Measurements from ENCODE around the gene TRAPPC12.
A peak's percentile ranks its signal among the peaks of the same experiment; 100 is the strongest.

The TRAPPC12 gene

DNA sequence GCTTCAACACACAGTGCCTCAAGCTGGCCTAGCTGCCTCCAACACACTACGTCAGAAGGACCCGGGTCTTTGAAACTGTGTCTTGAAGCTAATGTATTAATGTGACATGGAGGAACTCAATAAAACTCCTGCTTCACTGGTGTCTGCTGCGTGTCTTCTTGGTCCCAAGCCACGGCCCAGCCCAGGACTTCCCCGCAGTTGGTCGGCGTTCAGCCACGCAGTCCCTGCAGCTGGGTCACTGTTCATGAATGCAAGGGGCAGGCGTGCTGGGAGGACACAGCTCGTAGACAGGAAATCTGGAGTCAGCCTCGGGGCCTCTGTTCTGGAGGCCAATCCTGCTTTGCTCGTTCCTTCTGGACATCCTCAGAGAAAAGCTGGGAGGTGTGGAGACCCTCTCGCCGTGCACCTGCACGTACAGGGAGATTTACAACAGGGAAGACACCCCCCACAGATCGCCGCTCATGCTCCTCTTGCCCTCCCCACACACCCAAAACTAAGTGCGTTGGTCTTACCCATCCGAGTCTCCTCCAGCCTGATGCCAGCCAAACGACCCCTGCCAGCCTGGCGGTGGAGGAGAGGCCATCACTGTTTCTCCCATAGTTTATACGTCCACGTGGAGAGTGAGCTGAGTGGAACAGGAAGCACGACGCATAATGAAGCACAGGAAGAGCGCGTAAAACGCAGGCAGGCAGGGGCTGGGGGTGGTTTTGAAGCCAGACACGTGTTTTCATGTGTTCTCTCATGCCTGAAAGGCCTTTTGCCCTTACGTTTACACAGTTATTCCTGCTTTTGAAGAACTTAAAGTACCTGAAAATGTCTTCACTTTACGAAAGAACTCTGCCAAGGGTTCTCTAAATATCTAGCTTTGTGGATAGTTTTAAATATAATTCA lies 100.2 kb downstream of the TRAPPC12 start:
- no peaks in the 10 kb centered on the region for H3K27me3 ChIP-seq
- H3K9ac ChIP-seq = no peak overlapping the region
- no peak overlapping the region for H3K4me3 ChIP-seq
- H3K4me2 ChIP-seq = peak overlapping the region; percentile 86
- peaks cover 34% of the 10 kb centered on the region for H3K36me3 ChIP-seq
- H3K9me3 ChIP-seq = no peaks in the 10 kb centered on the region
- peak overlapping the region; percentile 36 for H3K27ac ChIP-seq
- H4K20me1 ChIP-seq = no peaks in the 10 kb centered on the region
- no peak for TF ChIP-seq Cebpa-rat (IDR thresholded peaks at IDR 0.05)
- peaks cover 52% of the 10 kb centered on the region for H3K4me1 ChIP-seq

DNA sequence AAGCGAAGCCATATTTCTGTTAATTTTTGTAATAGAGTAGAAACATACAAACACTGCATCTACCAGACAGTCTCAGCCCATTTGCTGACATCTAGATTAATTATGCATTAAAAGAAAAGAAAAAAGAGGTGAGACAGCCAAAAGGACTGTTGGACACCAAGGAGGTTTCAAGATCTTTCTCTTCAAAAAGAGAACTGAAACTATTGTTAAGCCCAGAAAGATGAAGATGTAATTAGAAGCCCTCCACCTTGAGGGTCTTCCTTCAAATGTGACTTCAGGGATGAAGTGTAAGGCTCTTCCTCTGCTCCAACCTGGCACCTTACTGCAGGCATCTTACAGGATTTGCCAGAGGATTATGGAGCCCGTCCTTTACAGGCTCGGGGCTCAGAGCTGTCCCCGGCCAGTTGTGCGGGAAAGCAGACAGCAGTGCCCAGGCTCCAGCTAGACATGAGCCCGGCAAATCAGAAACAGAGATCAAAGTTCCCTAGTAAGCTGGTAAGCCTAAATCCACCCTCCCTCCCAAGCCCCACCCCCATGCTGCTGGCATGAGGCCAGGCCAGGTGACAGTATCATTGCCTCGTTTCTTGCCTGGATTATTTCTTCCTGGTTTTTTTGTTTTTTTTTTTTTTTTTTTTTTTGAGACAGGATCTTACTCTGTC lies 101.0 kb downstream of the TRAPPC12 start:
- peak overlapping the region; percentile 86 for H3K4me2 ChIP-seq
- TF ChIP-seq Cebpa-rat (IDR thresholded peaks at IDR 0.05) = no peak
- H3K27ac ChIP-seq = peak overlapping the region; percentile 36

DNA sequence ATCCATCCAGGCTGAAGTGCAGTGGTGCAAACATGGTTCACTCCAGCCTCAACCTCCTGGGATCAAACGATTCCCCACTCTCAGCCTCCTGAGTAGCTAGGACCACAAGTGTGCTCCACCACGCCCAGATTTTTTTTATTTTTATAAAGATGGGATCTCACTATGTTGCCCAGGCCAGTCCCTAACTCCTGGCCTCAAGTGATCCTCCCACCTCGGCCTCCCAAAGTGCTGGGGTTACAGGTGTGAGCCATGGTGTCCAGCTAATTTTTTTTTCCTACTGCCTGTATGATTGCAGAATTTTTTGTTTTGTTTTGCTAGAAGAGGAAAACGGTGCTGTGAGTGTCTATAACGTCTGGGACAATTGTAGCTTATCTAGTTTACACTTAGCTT lies 101.5 kb downstream of the TRAPPC12 start:
- H3K27ac ChIP-seq = no peak overlapping the region
- peaks cover 34% of the 10 kb centered on the region for H3K36me3 ChIP-seq
- H3K9me3 ChIP-seq = no peaks in the 10 kb centered on the region
- H3K27me3 ChIP-seq = no peaks in the 10 kb centered on the region
- no peak overlapping the region for H3K4me3 ChIP-seq
- no peak for TF ChIP-seq Cebpa-rat (IDR thresholded peaks at IDR 0.05)
- H3K4me2 ChIP-seq = peak overlapping the region; percentile 86
- H3K9ac ChIP-seq = no peak overlapping the region
- no peaks in the 10 kb centered on the region for H4K20me1 ChIP-seq
- H3K4me1 ChIP-seq = peaks cover 52% of the 10 kb centered on the region

More for the DNA sequence above, 101.0 kb downstream of the TRAPPC12 start:
- H3K27me3 ChIP-seq = no peaks in the 10 kb centered on the region
- H3K9me3 ChIP-seq = no peaks in the 10 kb centered on the region
- H4K20me1 ChIP-seq = no peaks in the 10 kb centered on the region
- H3K4me3 ChIP-seq = no peak overlapping the region
- peaks cover 34% of the 10 kb centered on the region for H3K36me3 ChIP-seq
- no peak overlapping the region for H3K9ac ChIP-seq
- H3K4me1 ChIP-seq = peaks cover 52% of the 10 kb centered on the region

GRCh38 chr2:3481736-3482362 lies 102.4 kb downstream of the TRAPPC12 start:
- no peaks in the 10 kb centered on the region for H4K20me1 ChIP-seq
- 0 out of 2 replicates have a peak, but pooled peaks cover 3% of the 10 kb centered on the region for H3K9me3 ChIP-seq

GRCh38 chr2:3482363-3482821 lies 102.9 kb downstream of the TRAPPC12 start:
- H3K4me3 ChIP-seq = no peak overlapping the region
- H3K4me2 ChIP-seq = peak overlapping the region; percentile 86
- H3K9me3 ChIP-seq = 0 out of 2 replicates have a peak, but pooled peaks cover 3% of the 10 kb centered on the region
- H3K27me3 ChIP-seq = no peaks in the 10 kb centered on the region
- peak overlapping the region; percentile 13; the same call in 1 of the 2 replicates for H3K27ac ChIP-seq
- no peak overlapping the region for H3K9ac ChIP-seq
- TF ChIP-seq Cebpa-rat (IDR thresholded peaks at IDR 0.05) = no peak
- peaks cover 32% of the 10 kb centered on the region for H3K36me3 ChIP-seq
- H4K20me1 ChIP-seq = no peaks in the 10 kb centered on the region
- H3K4me1 ChIP-seq = peaks cover 49% of the 10 kb centered on the region

More at GRCh38 chr2:3481736-3482362, 102.4 kb downstream of the TRAPPC12 start:
- no peak for TF ChIP-seq Cebpa-rat (IDR thresholded peaks at IDR 0.05)
- Histone ChIP-seq H3K4me2 (peak overlapping the region; percentile 86), H3K27me3 (no peaks in the 10 kb centered on the region), H3K36me3 (peaks cover 32% of the 10 kb centered on the region), H3K27ac (0 out of 2 replicates have a peak overlapping the region, but pooled peaks have one; percentile 24), H3K4me1 (peaks cover 47% of the 10 kb centered on the region), H3K4me3 (no peak overlapping the region), H3K9ac (no peak overlapping the region)

DNA sequence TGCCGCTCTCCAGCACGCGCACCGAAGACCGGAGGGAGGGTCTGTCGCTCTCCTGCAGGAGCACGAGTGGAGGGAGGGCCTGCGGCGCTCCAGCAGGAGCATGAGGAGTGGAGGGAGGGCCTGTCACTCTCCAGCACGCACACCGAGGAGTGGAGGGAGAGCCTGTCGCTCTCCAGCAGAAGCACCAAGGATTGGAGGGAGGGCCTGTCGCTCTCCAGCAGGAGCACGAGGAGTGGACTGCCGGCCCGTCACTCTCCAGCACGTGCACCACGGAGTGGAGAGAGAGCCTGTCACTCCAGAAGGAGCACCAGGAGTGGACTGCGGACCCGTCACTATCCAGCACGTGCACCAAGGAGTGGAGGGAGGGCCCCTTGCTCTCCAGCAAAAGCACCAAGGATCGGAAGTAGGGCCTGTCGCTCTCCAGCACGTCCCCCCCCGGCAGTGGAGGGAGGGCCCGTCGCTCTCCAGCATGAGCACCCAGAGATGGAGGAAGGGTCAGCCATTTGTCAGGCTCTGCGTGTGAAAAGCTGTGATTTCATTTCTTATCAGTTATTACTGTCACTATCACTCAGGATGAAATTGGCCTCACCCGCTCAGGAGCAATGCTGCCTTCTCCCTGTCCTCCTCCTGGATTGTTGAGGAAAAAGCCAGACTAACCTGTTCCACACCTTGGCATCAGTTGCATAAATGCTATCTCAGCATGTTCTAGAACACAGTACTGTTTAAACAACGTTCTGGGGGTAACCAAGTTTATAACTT lies 103.9 kb downstream of the TRAPPC12 start:
- no peaks in the 10 kb centered on the region for H4K20me1 ChIP-seq
- no peak overlapping the region for H3K4me3 ChIP-seq
- TF ChIP-seq Cebpa-rat (IDR thresholded peaks at IDR 0.05) = no peak
- no peak overlapping the region for H3K9ac ChIP-seq
- no peaks in the 10 kb centered on the region for H3K27me3 ChIP-seq
- H3K4me1 ChIP-seq = peaks cover 59% of the 10 kb centered on the region
- H3K4me2 ChIP-seq = no peak overlapping the region
- H3K9me3 ChIP-seq = 0 out of 2 replicates have a peak, but pooled peaks cover 3% of the 10 kb centered on the region
- H3K27ac ChIP-seq = no peak overlapping the region
- peaks cover 24% of the 10 kb centered on the region for H3K36me3 ChIP-seq

DNA sequence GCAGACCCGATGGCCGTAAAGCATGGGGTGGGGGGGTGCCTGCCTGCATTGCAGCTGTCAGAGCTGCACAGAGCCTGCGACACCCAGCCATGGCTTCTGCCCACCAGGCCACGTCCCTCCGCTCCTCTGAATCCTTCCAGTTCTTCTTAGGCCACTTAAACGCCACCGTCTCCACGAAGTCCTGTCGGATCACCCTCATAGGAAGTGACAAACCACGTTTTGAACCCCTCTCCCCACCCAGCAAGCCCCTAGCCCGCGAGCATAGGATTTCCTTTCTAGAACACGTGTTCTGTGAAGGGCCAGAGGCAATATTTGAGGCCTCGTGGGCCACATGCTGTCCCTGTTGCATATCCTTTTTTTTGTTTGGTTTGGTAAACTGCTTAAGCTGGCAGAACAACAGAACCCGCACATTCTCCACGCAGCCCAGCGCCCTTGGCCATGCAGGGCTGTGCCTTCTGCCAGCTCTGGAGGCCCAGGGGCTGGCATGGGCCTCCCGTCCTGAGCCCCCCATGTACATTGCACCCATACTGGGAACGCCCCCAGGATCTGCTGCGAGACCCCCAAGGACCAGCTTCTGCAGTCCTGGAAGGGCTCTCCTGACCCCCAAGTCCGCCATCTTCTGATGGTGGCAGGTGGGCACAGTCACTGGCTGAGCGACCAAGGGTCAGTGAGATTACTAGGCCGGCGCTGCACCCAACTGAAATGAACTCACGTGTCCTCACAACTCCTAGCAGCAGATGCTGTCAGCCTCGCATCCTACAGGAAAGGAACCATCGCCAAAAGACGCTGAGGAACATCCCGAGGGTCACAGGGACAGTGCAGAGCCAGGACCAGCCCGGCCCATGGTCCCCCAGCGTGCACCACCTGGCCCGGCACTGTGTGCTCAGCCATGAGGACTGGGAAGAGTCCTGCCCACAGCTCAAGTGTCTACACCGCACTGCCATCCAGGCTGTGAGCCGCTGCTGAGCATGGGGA lies 104.8 kb downstream of the TRAPPC12 start:
- Histone ChIP-seq H4K20me1 (no peaks in the 10 kb centered on the region), H3K27ac (no peak overlapping the region), H3K36me3 (peaks cover 15% of the 10 kb centered on the region), H3K27me3 (no peaks in the 10 kb centered on the region), H3K9me3 (0 out of 2 replicates have a peak, but pooled peaks cover 3% of the 10 kb centered on the region), H3K4me2 (no peak overlapping the region), H3K4me1 (peaks cover 68% of the 10 kb centered on the region), H3K4me3 (no peak overlapping the region), H3K9ac (no peak overlapping the region)
- TF ChIP-seq Cebpa-rat (IDR thresholded peaks at IDR 0.05) = no peak

DNA sequence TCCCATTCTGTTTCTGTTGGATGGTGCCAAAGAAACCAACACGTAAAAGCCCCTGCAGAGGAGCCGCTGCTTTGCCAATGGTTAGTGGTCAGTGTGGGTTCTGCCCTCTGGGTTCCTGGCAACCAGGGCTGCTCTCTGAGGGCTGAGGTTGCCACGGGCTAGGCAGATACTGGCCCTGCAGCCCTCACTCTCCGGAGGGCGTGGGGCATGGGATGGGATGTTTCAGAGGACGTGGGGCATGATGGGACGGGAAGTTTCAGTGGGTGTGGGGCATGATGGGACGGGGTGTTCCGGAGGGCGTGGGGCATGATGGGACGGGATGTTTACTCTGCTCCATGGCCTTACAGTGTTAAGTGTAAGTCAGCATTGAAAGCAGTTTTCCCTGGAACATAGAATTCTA lies 105.7 kb downstream of the TRAPPC12 start:
- Histone ChIP-seq H3K27ac (no peak overlapping the region), H3K36me3 (peaks cover 8% of the 10 kb centered on the region; the same call in 1 of the 2 replicates), H4K20me1 (no peaks in the 10 kb centered on the region), H3K4me2 (no peak overlapping the region), H3K4me3 (no peak overlapping the region), H3K27me3 (no peaks in the 10 kb centered on the region), H3K9ac (no peak overlapping the region), H3K9me3 (0 out of 2 replicates have a peak, but pooled peaks cover 3% of the 10 kb centered on the region), H3K4me1 (peaks cover 68% of the 10 kb centered on the region)
- TF ChIP-seq Cebpa-rat (IDR thresholded peaks at IDR 0.05) = no peak
